DOHH2 (cell line): ENCODE results near the gene PIN4.

ENCODE experiments used
- H3F3A ChIP-seq: fragments of 200-600 bp; sonication (generic), shearing (Covaris generic); 2 replicates; pipeline ENCODE4 v1.6.0; 2016; ENCODE audit warnings: antibody characterized with exemption, mild to moderate bottlenecking; ENCODE audit not compliant: control insufficient read depth, insufficient read depth
- H3K27ac ChIP-seq: fragments of 200-600 bp; sonication (generic); 2 replicates; pipeline ENCODE4 v1.5.1; 2014; ENCODE audit warnings: low read depth, mild to moderate bottlenecking, low read length, moderate library complexity
- H3K27me3 ChIP-seq: fragments of 200-600 bp; sonication (generic); 2 replicates; pipeline ENCODE4 v1.6.1; 2014; ENCODE audit warnings: mild to moderate bottlenecking, low read length, mixed read lengths; ENCODE audit not compliant: control insufficient read depth
- H3K36me3 ChIP-seq: fragments of 200-600 bp; sonication (generic); 2 replicates; pipeline ENCODE4 v1.6.1; 2014; ENCODE audit warnings: mild to moderate bottlenecking, low read length, moderate library complexity, mixed read lengths; ENCODE audit not compliant: control insufficient read depth
- H3K4me1 ChIP-seq: fragments of 200-600 bp; sonication (generic); 2 replicates; pipeline ENCODE4 v1.6.1; 2014; ENCODE audit warnings: mild to moderate bottlenecking, low read length, mixed read lengths; ENCODE audit not compliant: control insufficient read depth
- H3K4me2 ChIP-seq: fragments of 200-600 bp; sonication (generic); 2 replicates; pipeline ENCODE4 v1.6.0; 2014; ENCODE audit warnings: mild to moderate bottlenecking, low read length, moderate library complexity
- H3K4me3 ChIP-seq: fragments of 200-600 bp; sonication (generic); 2 replicates; pipeline ENCODE4 v1.5.1; 2014; ENCODE audit warnings: mild to moderate bottlenecking, low read length, mixed read lengths
- H3K79me2 ChIP-seq: fragments of 200-600 bp; sonication (generic); 2 replicates; pipeline ENCODE4 v1.6.1; 2014; ENCODE audit warnings: mild to moderate bottlenecking, low read length, mixed read lengths; ENCODE audit not compliant: control insufficient read depth
- H3K9me2 ChIP-seq: fragments of 200-600 bp; sonication (generic); replicated peaks from 2 replicates; pipeline ENCODE4 v1.6.1; 2014; ENCODE audit warnings: mild to moderate bottlenecking, low read length, mixed read lengths; ENCODE audit not compliant: control insufficient read depth
- H3K9me3 ChIP-seq: fragments of 200-600 bp; sonication (generic); 2 replicates; pipeline ENCODE4 v1.6.1; 2014; ENCODE audit warnings: antibody characterized with exemption, low read length, mixed read lengths; ENCODE audit not compliant: control insufficient read depth, insufficient read depth
- H4K20me1 ChIP-seq: fragments of 200-600 bp; sonication (generic); 2 replicates; pipeline ENCODE4 v1.6.0; 2014; ENCODE audit warnings: low read depth, mild to moderate bottlenecking, antibody characterized with exemption, low read length, moderate library complexity; ENCODE audit not compliant: control insufficient read depth, insufficient read depth
- CTCF ChIP-seq: fragments of 200-600 bp; sonication (generic); IDR thresholded peaks from one replicate; pipeline ENCODE4 v1.5.1; 2014; ENCODE audit warnings: antibody characterized with exemption, mild to moderate bottlenecking, low read depth, low read length; ENCODE audit not compliant: poor library complexity, severe bottlenecking
- EZH2phosphoT487 ChIP-seq: fragments of 200-600 bp; sonication (generic); IDR thresholded peaks from 2 replicates; pipeline ENCODE4 v1.6.1; 2017; ENCODE audit warnings: borderline replicate concordance, mild to moderate bottlenecking, antibody characterized with exemption, low read length, moderate library complexity, mixed read lengths

Gene PIN4

GRCh38 chrX:72137846-72138495 is 43.6 kb upstream of the PIN4 start:
- Histone ChIP-seq H3K9me2 (no peaks in the 10 kb centered on the region), H3K4me1 (no peaks in the 10 kb centered on the region), H3K9me3 (no peaks in the 10 kb centered on the region), H3K79me2 (no peaks in the 10 kb centered on the region), H3K36me3 (no peaks in the 10 kb centered on the region), H3K27ac (no peak overlapping the region), H4K20me1 (no peaks in the 10 kb centered on the region), H3K4me3 (no peak overlapping the region), H3K27me3 (no peaks in the 10 kb centered on the region), H3K4me2 (no peak overlapping the region), H3F3A (no peaks in the 10 kb centered on the region)
- no peak for TF ChIP-seq CTCF
- no peak for TF ChIP-seq EZH2phosphoT487

- Histone ChIP-seq H3K9me3 (no peaks in the 10 kb centered on the region), H3K27ac (no peak overlapping the region), H3K9me2 (no peaks in the 10 kb centered on the region), H4K20me1 (no peaks in the 10 kb centered on the region), H3K36me3 (no peaks in the 10 kb centered on the region), H3F3A (no peaks in the 10 kb centered on the region), H3K4me2 (no peak overlapping the region), H3K4me3 (no peak overlapping the region), H3K79me2 (no peaks in the 10 kb centered on the region), H3K27me3 (no peaks in the 10 kb centered on the region), H3K4me1 (no peaks in the 10 kb centered on the region)
- TF ChIP-seq EZH2phosphoT487 (no peak), CTCF (no peak)
Observed at GRCh38 chrX:72139538-72139937, 42.0 kb upstream of the PIN4 start.

- Histone ChIP-seq H3F3A (no peaks in the 10 kb centered on the region), H3K4me3 (no peak overlapping the region), H3K9me3 (no peaks in the 10 kb centered on the region), H3K27me3 (no peaks in the 10 kb centered on the region), H3K4me1 (no peaks in the 10 kb centered on the region), H4K20me1 (no peaks in the 10 kb centered on the region), H3K9me2 (no peaks in the 10 kb centered on the region), H3K36me3 (no peaks in the 10 kb centered on the region), H3K79me2 (no peaks in the 10 kb centered on the region), H3K27ac (no peak overlapping the region), H3K4me2 (no peak overlapping the region)
- TF ChIP-seq EZH2phosphoT487 (no peak), CTCF (no peak)
Observed at GRCh38 chrX:72141372-72142004, 40.1 kb upstream of the PIN4 start.
